IMR-90 (cell line): Measurements from ENCODE around the gene AQP1. TPM values are rescaled to one million over a fixed set of nuclear protein-coding genes. Genes with fewer than 3 reads are reported as not detected.

ENCODE experiments used
- ATAC-seq: fragments of 200-7000 bp; cut with Tn5 transposase; 2 replicates; pipeline ENCODE4 v1.9.1; 2020; ENCODE audit warnings: low read depth, mild to moderate bottlenecking, moderate library complexity
- BruUV-seq: library from RNA; stranded (reverse); fragments of 400-500 nt; replicated peaks from 2 replicates; lab custom pipeline; 2021; lab: Mats Ljungman, UMichigan
- CTCF ChIA-PET: fragments of 300-600 bp; formaldehyde crosslinking; extraction: SDS; loops from one replicate; lab custom pipeline; 2021; ENCODE audit warnings: antibody characterized with exemption; lab: Yijun Ruan, JAX
- POLR2A ChIA-PET: fragments of 300-600 bp; sonication (Branson Sonifier 250); formaldehyde crosslinking; loops from one replicate; lab custom pipeline; 2022; ENCODE audit warnings: antibody characterized with exemption; ENCODE audit not compliant: unreplicated experiment; lab: Charles Lee
- DNase-seq: peaks from one replicate; pipeline ENCODE4 v3.0.0; 2013
- H2AFZ ChIP-seq: replicated peaks from 2 replicates; pipeline ENCODE3; 2013; ENCODE audit warnings: low read length, mild to moderate bottlenecking; ENCODE audit not compliant: poor library complexity
- H2AK5ac ChIP-seq: 2 replicates; pipeline ENCODE4 v1.6.1; 2013; ENCODE audit warnings: low read depth, low read length, inconsistent platforms
- H2AK9ac ChIP-seq: replicated peaks from 2 replicates; pipeline ENCODE3; 2013; ENCODE audit warnings: mild to moderate bottlenecking, low read depth, low read length, moderate library complexity; ENCODE audit not compliant: poor library complexity
- H2BK120ac ChIP-seq: 2 replicates; pipeline ENCODE4 v1.6.1; 2013; ENCODE audit warnings: low read depth, low read length, inconsistent platforms
- H2BK15ac ChIP-seq: 3 replicates; pipeline ENCODE4 v1.6.1; 2013; ENCODE audit warnings: low read depth, low read length, inconsistent platforms
- H2BK20ac ChIP-seq: 2 replicates; pipeline ENCODE4 v1.6.1; 2013; ENCODE audit warnings: low read depth, mild to moderate bottlenecking, inconsistent platforms, low read length, moderate library complexity
- H2BK5ac ChIP-seq: 2 replicates; pipeline ENCODE4 v1.6.1; 2013; ENCODE audit warnings: mild to moderate bottlenecking, low read depth, low read length, inconsistent platforms; ENCODE audit not compliant: poor library complexity, severe bottlenecking
- H3K14ac ChIP-seq: replicated peaks from 2 replicates; pipeline ENCODE4 v1.6.1; 2013; ENCODE audit warnings: low read depth, low read length, inconsistent platforms
- H3K18ac ChIP-seq: 2 replicates; pipeline ENCODE4 v1.6.1; 2013; ENCODE audit warnings: low read depth, low read length, control low read depth
- H3K23ac ChIP-seq: 2 replicates; pipeline ENCODE4 v1.6.1; 2013; ENCODE audit warnings: low read depth, low read length, inconsistent platforms
- H3K27ac ChIP-seq: 2 replicates; pipeline ENCODE4 v1.5.1; 2013; ENCODE audit warnings: mild to moderate bottlenecking, control low read depth, low read length; ENCODE audit not compliant: insufficient read depth
- H3K27me3 ChIP-seq: 2 replicates; pipeline ENCODE4 v1.6.1; 2013; ENCODE audit warnings: low read length; ENCODE audit not compliant: control insufficient read depth, insufficient read depth
- H3K36me3 ChIP-seq: 2 replicates; pipeline ENCODE4 v1.6.1; 2013; ENCODE audit warnings: low read length, mixed read lengths; ENCODE audit not compliant: control insufficient read depth, insufficient read depth
- H3K4ac ChIP-seq: 2 replicates; pipeline ENCODE4 v1.6.1; 2013; ENCODE audit warnings: low read depth, low read length, inconsistent platforms
- H3K4me1 ChIP-seq: 2 replicates; pipeline ENCODE4 v1.6.1; 2013; ENCODE audit warnings: low read length, mixed read lengths; ENCODE audit not compliant: control insufficient read depth, insufficient read depth
- H3K4me2 ChIP-seq: 2 replicates; pipeline ENCODE4 v1.6.1; 2013; ENCODE audit warnings: low read depth, mild to moderate bottlenecking, control low read depth, low read length, moderate library complexity
- H3K4me3 ChIP-seq: 2 replicates; pipeline ENCODE4 v1.5.1; 2013; ENCODE audit warnings: low read depth, mild to moderate bottlenecking, control low read depth, low read length, moderate library complexity; ENCODE audit not compliant: insufficient read depth
- H3K56ac ChIP-seq: 2 replicates; pipeline ENCODE4 v1.6.1; 2013; ENCODE audit warnings: low read length, inconsistent platforms; ENCODE audit not compliant: insufficient read depth; ENCODE audit errors: extremely low read depth
- H3K79me1 ChIP-seq, 2 experiments: 2 replicates each; pipeline ENCODE4 v1.6.1; 2013; ENCODE audit warnings: low read length in 2 of 2, inconsistent platforms in 1 of 2, low read depth in 1 of 2
- H3K9ac ChIP-seq: 2 replicates; pipeline ENCODE4 v1.6.1; 2013; ENCODE audit warnings: low read depth, low read length, control low read depth
- H3K9me1 ChIP-seq: 2 replicates; pipeline ENCODE4 v1.6.1; 2013; ENCODE audit warnings: low read length, inconsistent platforms; ENCODE audit not compliant: insufficient read depth
- H3K9me3 ChIP-seq: 2 replicates; pipeline ENCODE4 v1.6.1; 2013; ENCODE audit warnings: low read length; ENCODE audit not compliant: control insufficient read depth, insufficient read depth
- H4K20me1 ChIP-seq: 2 replicates; pipeline ENCODE4 v1.6.1; 2013; ENCODE audit warnings: low read length, inconsistent platforms; ENCODE audit not compliant: insufficient read depth
- H4K5ac ChIP-seq: 2 replicates; pipeline ENCODE4 v1.6.1; 2013; ENCODE audit warnings: mild to moderate bottlenecking, low read depth, low read length, control low read depth
- H4K8ac ChIP-seq, 2 experiments: 2 replicates each; pipeline ENCODE4 v1.6.1; 2013; ENCODE audit warnings: low read depth in 2 of 2, low read length in 2 of 2, control low read depth in 1 of 2, inconsistent platforms in 1 of 2
- H4K91ac ChIP-seq: 2 replicates; pipeline ENCODE4 v1.6.1; 2013; ENCODE audit warnings: low read depth, low read length, inconsistent platforms; ENCODE audit not compliant: insufficient read depth
- CHD1 ChIP-seq: IDR thresholded peaks from 2 replicates; pipeline ENCODE4 v1.6.1; 2012; ENCODE audit warnings: low read depth, low read length, improper control_type of control experiment
- FOS ChIP-seq: fragments of 150-350 bp; IDR thresholded peaks from 2 replicates; pipeline ENCODE4 v1.6.1; 2016; ENCODE audit warnings: low read depth, low read length
- MAFK ChIP-seq: IDR thresholded peaks from 2 replicates; pipeline ENCODE4 v1.6.1; 2012; ENCODE audit warnings: low read depth, low read length, improper control_type of control experiment
- NFE2L2 ChIP-seq: fragments of 150-350 bp; IDR thresholded peaks from 2 replicates; pipeline ENCODE4 v1.6.1; 2016; ENCODE audit warnings: low read depth, mild to moderate bottlenecking, low read length
- POLR2A ChIP-seq: IDR thresholded peaks from 2 replicates; pipeline ENCODE4 v1.6.1; 2012; ENCODE audit warnings: mild to moderate bottlenecking, low read depth, low read length
- RAD21 ChIP-seq: IDR thresholded peaks from 2 replicates; pipeline ENCODE4 v1.6.1; 2012; ENCODE audit warnings: low read length, improper control_type of control experiment
- RCOR1 ChIP-seq: IDR thresholded peaks from 2 replicates; pipeline ENCODE4 v1.6.1; 2012; ENCODE audit warnings: mild to moderate bottlenecking, low read length, improper control_type of control experiment; ENCODE audit not compliant: insufficient replicate concordance
- RFX5 ChIP-seq: IDR thresholded peaks from 2 replicates; pipeline ENCODE4 v1.8.0; 2012; ENCODE audit warnings: low read depth, mild to moderate bottlenecking, low read length, moderate library complexity
- SMC3 ChIP-seq: fragments of 150-350 bp; IDR thresholded peaks from 2 replicates; pipeline ENCODE4 v1.6.1; 2016; ENCODE audit warnings: low read depth, mild to moderate bottlenecking, antibody characterized with exemption, low read length, moderate library complexity
- WGBS, 2 experiments: methylation state at CpG; one replicate each; pipeline versions ENCODE4 v1.1.5 to v1.1.7; 2013; ENCODE audit warnings: missing lambda C conversion rate in 2 of 2; ENCODE audit not compliant: insufficient read length in 1 of 2; ENCODE audit errors: extremely low coverage in 2 of 2; 5-methylcytosine and 5-hydroxymethylcytosine counted together
- dilution Hi-C: fragments of 300-500 bp; cut with HindIII; formaldehyde crosslinking; loops from one replicate; pipeline ENCODE4 v1.14.3; 2018; ENCODE audit warnings: low sequenced_read_pairs; ENCODE audit not compliant: unreplicated experiment
- in situ Hi-C: fragments of 300-500 bp; cut with MboI; formaldehyde crosslinking; loops from 3 replicates; pipeline ENCODE4 v1.14.3; 2019; ENCODE audit warnings: low sequenced_read_pairs, inconsistent platforms, mixed read lengths
- intact Hi-C: fragments of 100-400 bp; cut with micrococcal nuclease; formaldehyde crosslinking; loops from 2 replicates; pipeline ENCODE4 v1.10.0; 2022
- polyA plus RNA-seq, 3 experiments: library from polyadenylated mRNA; depleted of rRNA; stranded (reverse); fragments of >200 nt; gene quantifications; 2 replicates each; pipeline ENCODE4 v1.2.3, GENCODE V29; 2012; ENCODE audit warnings: low replicate concordance in 1 of 3
- total RNA-seq: library from RNA; depleted of rRNA; stranded (reverse); fragments of >200 nt; gene quantifications from 2 replicates; pipeline ENCODE4 v1.2.3, GENCODE V29; 2012
- TF ChIP-seq, protein P1 (sequence below): fragments of 150-350 bp; IDR thresholded peaks from 2 replicates; pipeline ENCODE4 v1.6.1; 2016; ENCODE audit warnings: low read depth, mild to moderate bottlenecking, low read length, moderate library complexity, borderline replicate concordance

AQP1 gene
- total and polyA plus RNA-seq, 2 of the 4 experiments (the other 2 are of a cell fraction), result 0.18 to 0.39 TPM

DNA sequence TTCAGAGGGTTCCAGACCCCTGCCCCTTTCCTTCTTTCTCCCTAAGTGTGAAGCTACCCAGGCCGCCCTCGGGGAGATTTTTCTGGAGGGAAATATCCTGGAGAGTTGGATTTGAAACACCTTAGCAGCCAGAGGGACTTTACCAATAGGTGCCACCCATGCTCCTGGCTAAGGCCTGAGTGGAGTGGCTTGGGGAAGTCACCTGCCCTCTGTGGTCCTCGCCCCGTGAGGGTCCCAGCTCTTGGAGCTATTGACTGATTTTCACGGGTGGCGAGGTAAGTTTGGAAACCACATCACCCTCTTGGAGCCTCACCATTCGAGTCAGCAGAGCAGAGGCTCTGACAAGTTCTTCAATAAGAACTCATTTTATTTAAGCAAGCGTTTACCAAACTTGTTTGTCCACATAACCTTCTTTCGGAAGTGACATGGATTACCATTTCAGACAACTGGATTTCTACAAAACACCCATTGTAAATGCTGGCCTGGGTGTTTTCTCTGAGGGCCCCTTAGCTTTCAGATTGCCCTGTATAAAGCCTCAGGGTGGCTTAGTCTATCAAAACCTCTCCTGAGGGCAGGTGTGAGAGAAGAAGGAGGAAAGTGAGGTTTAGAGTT lies 20.4 kb downstream of the AQP1 start:
- H4K20me1 ChIP-seq, result no peaks in the 10 kb centered on the region
- H3K36me3 ChIP-seq, result no peaks in the 10 kb centered on the region
- in situ Hi-C loops, result no loop called here
- no peak overlapping the region for H2BK20ac ChIP-seq
- H3K27me3 ChIP-seq, result peaks cover 19% of the 10 kb centered on the region
- H2AK5ac ChIP-seq, result no peak overlapping the region
- no peak overlapping the region for H2BK5ac ChIP-seq
- H4K91ac ChIP-seq, result no peak overlapping the region
- WGBS, 2 experiments, result 85% methylated on average over 4 of the region's 9 CpGs; no CpG with 5 or more reads in 1 of the 2 experiments
- no peaks in the 10 kb centered on the region for H3K9me1 ChIP-seq
- ATAC-seq (no peak), DNase-seq (no peak)
- peak overlapping the region; percentile 8 for H2AFZ ChIP-seq
- POLR2A ChIA-PET, result no interaction called here
- no peak overlapping the region for H2BK15ac ChIP-seq
- H3K23ac ChIP-seq, result no peak overlapping the region
- no peak overlapping the region for H3K56ac ChIP-seq
- no peak overlapping the region for H3K4me2 ChIP-seq
- no peak overlapping the region for H2BK120ac ChIP-seq
- H4K8ac ChIP-seq, result no peak overlapping the region
- no peak overlapping the region for H3K18ac ChIP-seq
- no peak overlapping the region for H3K27ac ChIP-seq
- H3K4me1 ChIP-seq, result no peaks in the 10 kb centered on the region
- H3K4me3 ChIP-seq, result no peak overlapping the region
- CTCF ChIA-PET, result no interaction called here
- H3K79me1 ChIP-seq, result no peaks in the 10 kb centered on the region
- H3K9ac ChIP-seq, result no peak overlapping the region
- no peak overlapping the region for H3K4ac ChIP-seq
- no peak overlapping the region for H3K14ac ChIP-seq
- H2AK9ac ChIP-seq, result no peak overlapping the region
- dilution Hi-C loops, result no loop called here
- H3K9me3 ChIP-seq, result peaks cover 3% of the 10 kb centered on the region
- H4K5ac ChIP-seq, result no peak overlapping the region
- TF ChIP-seq POLR2A (no peak), SMC3 (no peak), NFE2L2 (no peak), CHD1 (no peak), FOS (no peak), MAFK (no peak), RFX5 (no peak), RAD21 (no peak), RCOR1 (no peak)
- TF ChIP-seq, protein P1, sequence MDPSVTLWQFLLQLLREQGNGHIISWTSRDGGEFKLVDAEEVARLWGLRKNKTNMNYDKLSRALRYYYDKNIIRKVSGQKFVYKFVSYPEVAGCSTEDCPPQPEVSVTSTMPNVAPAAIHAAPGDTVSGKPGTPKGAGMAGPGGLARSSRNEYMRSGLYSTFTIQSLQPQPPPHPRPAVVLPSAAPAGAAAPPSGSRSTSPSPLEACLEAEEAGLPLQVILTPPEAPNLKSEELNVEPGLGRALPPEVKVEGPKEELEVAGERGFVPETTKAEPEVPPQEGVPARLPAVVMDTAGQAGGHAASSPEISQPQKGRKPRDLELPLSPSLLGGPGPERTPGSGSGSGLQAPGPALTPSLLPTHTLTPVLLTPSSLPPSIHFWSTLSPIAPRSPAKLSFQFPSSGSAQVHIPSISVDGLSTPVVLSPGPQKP, result no peak
- intact Hi-C loops, result no loop called here
- BruUV-seq, result no TSS peak
